Measurements from ENCODE around the gene UEVLD. TPM values are rescaled to one million over a fixed set of nuclear protein-coding genes. Genes with fewer than 3 reads are reported as not detected.

UEVLD gene
- total and polyA plus RNA-seq, 2 experiments from 2014 or later, result 11.8 to 33.0 TPM

- DNase-seq (ENCODE audit: low spot score), result no peak
- H3K36me3 ChIP-seq (replicated peaks; ENCODE audit: insufficient read depth, low read depth), result no peaks in the 10 kb centered on the region
- H3K9me2 ChIP-seq (replicated peaks; ENCODE audit: insufficient read depth), result no peaks in the 10 kb centered on the region
- TF ChIP-seq EZH2 (IDR thresholded peaks at IDR 0.05; ENCODE audit: borderline replicate concordance) (no peak), CTCF (IDR thresholded peaks at IDR 0.05; ENCODE audit: poor library complexity) (no peak), EZH2phosphoT487 (IDR thresholded peaks at IDR 0.05; ENCODE audit: low read depth, severe bottlenecking, unreplicated experiment) (no peak)
- no peaks in the 10 kb centered on the region for H4K20me1 ChIP-seq (ENCODE audit: insufficient read depth, poor library complexity, severe bottlenecking)
- H3K4me2 ChIP-seq, result no peak overlapping the region
- H3K27ac ChIP-seq, result no peak overlapping the region
- H3K79me2 ChIP-seq, result peaks cover 5% of the 10 kb centered on the region
- H3K4me3 ChIP-seq, result no peak overlapping the region
- H2AFZ ChIP-seq, result no peak overlapping the region
- H3K9me3 ChIP-seq (ENCODE audit: low read depth), result peaks cover 5% of the 10 kb centered on the region
- H3K4me1 ChIP-seq (ENCODE audit: insufficient read depth), result peaks cover 8% of the 10 kb centered on the region
- 95% methylated on average over 8 of the region's 8 CpGs for WGBS (ENCODE audit: low lambda C conversion rate, missing lambda C conversion rate)
- no peaks in the 10 kb centered on the region for H3K27me3 ChIP-seq
Measured at GRCh38 chr11:18485913-18486528, 102.5 kb downstream of the UEVLD start.

Other genes with a start within 250 kb of the UEVLD start
- 380 and 421 TPM in 2 replicates for gene LDHA, start 194.2 kb downstream of the UEVLD start, total RNA-seq
- 727 and 746 TPM in 2 replicates for gene LDHA, start 194.2 kb downstream of the UEVLD start, polyA plus RNA-seq
- gene LDHC, start 176.4 kb downstream of the UEVLD start, total RNA-seq, result 0.57 and 2.6 TPM in 2 replicates
- 1.7 and 2.9 TPM in 2 replicates for gene LDHC, start 176.4 kb downstream of the UEVLD start, polyA plus RNA-seq
- gene LDHAL6A, start 132.9 kb downstream of the UEVLD start, total RNA-seq, result not detected in 2 replicates
- 0.06 TPM in 1 of 2 replicates, not detected in the other for gene LDHAL6A, start 132.9 kb downstream of the UEVLD start, polyA plus RNA-seq
- 78.6 and 136 TPM in 2 replicates for gene TSG101, start 61.8 kb downstream of the UEVLD start, total RNA-seq
- 105 and 113 TPM in 2 replicates for gene TSG101, start 61.8 kb downstream of the UEVLD start, polyA plus RNA-seq
- gene MISFA, start 11.1 kb upstream of the UEVLD start, total RNA-seq, result 1.8 TPM in 1 of 2 replicates, not detected in the other
- 2.0 and 3.2 TPM in 2 replicates for gene MISFA, start 11.1 kb upstream of the UEVLD start, polyA plus RNA-seq
- gene SPTY2D1, start 45.6 kb upstream of the UEVLD start, total RNA-seq, result 23.8 and 24.1 TPM in 2 replicates
- 9.0 and 10.9 TPM in 2 replicates for gene SPTY2D1, start 45.6 kb upstream of the UEVLD start, polyA plus RNA-seq
- 1.7 and 2.3 TPM in 2 replicates for gene TMEM86A, start 110.0 kb upstream of the UEVLD start, total RNA-seq
- 5.0 and 5.2 TPM in 2 replicates for gene TMEM86A, start 110.0 kb upstream of the UEVLD start, polyA plus RNA-seq
- 0.08 TPM in 1 of 2 replicates, not detected in the other for gene IGSF22, start 137.5 kb upstream of the UEVLD start, total RNA-seq
- 0.22 TPM in 1 of 2 replicates, not detected in the other for gene IGSF22, start 137.5 kb upstream of the UEVLD start, polyA plus RNA-seq
- gene PTPN5, start 203.1 kb upstream of the UEVLD start, total RNA-seq, result 0.40 and 0.90 TPM in 2 replicates
- 0.22 and 0.78 TPM in 2 replicates for gene PTPN5, start 203.1 kb upstream of the UEVLD start, polyA plus RNA-seq